ENCODE measurements around the gene SLC1A2. TPM values are rescaled to one million over a fixed set of nuclear protein-coding genes. Genes with fewer than 3 reads are reported as not detected.

Gene SLC1A2
- total RNA-seq, 4 donors from 2014 or later = 0.05 to 1.2 (median 0.54) TPM

DNA sequence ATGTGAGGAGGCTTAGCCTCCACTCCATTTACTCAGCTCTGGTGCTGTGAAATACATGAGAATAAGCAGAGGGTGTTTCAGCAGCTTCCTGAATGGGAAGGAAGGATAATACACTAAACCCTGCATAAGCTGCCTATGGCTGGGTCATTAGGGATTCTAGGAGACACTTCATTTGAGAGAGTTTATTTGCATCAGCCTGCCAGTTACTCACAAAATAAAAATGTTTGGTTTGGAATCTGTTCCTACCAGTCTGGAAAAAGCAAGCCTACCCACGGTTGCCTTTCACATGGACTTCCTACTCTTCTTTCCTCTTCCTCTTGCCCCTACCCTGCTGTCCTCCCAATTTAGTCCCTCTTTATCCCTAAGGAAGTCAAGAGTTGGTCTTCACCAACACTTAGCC lies 20.5 kb downstream of the SLC1A2 start:
- no peaks in the 10 kb centered on the region for H3K36me3 ChIP-seq
- DNase-seq = no peak
- H3K4me1 ChIP-seq = peaks cover 0 to 3% of the 10 kb centered on the region in 2 donors
- no peaks in the 10 kb centered on the region for H3K27me3 ChIP-seq
- intact Hi-C loops (cut with DNase I) = loop anchor here (10.0 kb wide), 2 partner anchors 474 to 814 kb away; no protein-coding TSS in a partner anchor
- no peaks in the 10 kb centered on the region for H3K9me3 ChIP-seq
- 66 to 73% methylated on average over 1 of the region's 1 CpG for WGBS, 2 donors
- TF ChIP-seq, protein P1, sequence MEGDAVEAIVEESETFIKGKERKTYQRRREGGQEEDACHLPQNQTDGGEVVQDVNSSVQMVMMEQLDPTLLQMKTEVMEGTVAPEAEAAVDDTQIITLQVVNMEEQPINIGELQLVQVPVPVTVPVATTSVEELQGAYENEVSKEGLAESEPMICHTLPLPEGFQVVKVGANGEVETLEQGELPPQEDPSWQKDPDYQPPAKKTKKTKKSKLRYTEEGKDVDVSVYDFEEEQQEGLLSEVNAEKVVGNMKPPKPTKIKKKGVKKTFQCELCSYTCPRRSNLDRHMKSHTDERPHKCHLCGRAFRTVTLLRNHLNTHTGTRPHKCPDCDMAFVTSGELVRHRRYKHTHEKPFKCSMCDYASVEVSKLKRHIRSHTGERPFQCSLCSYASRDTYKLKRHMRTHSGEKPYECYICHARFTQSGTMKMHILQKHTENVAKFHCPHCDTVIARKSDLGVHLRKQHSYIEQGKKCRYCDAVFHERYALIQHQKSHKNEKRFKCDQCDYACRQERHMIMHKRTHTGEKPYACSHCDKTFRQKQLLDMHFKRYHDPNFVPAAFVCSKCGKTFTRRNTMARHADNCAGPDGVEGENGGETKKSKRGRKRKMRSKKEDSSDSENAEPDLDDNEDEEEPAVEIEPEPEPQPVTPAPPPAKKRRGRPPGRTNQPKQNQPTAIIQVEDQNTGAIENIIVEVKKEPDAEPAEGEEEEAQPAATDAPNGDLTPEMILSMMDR (IDR thresholded peaks at IDR 0.05) = no peak
- TF ChIP-seq POLR2A (IDR thresholded peaks at IDR 0.05) = no peak
- H3K4me3 ChIP-seq (replicated peaks in 1 of 3) = no peak overlapping the region
- no peak overlapping the region for H3K27ac ChIP-seq

DNA sequence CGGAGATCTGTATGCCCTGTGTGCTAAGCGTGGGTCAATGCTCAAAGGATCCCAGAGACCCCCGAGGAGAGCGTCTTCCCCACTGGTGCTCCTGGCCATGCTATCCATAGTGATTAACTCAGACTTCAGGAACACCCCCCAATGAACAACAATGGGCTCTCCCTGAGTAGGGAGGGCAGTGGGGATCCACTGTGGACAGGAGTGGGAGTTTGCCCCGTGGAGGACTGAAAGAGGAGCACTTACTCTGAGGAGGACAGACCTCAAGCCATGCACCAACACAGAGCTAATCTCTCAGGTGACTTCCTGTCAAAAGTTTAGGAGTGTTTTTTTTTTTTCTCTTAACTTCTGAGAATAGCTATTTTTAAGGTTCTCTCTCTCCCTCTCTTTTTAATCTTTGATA lies 24.4 kb downstream of the SLC1A2 start:
- DNase-seq = no peak
- Histone ChIP-seq H3K27me3 (no peaks in the 10 kb centered on the region), H3K9me3 (no peaks in the 10 kb centered on the region), H3K36me3 (no peaks in the 10 kb centered on the region), H3K4me3 (replicated peaks in 1 of 3) (no peak overlapping the region), H3K4me1 (peaks cover 17 to 19% of the 10 kb centered on the region in 2 donors), H3K27ac (no peak overlapping the region)
- intact Hi-C loops (cut with DNase I) = loop anchor here (10.0 kb wide), 2 partner anchors 470 to 810 kb away; no protein-coding TSS in a partner anchor
- WGBS, 2 donors = 90 to 91% methylated on average over 5 of the region's 5 CpGs
- TF ChIP-seq POLR2A (IDR thresholded peaks at IDR 0.05) = no peak
- TF ChIP-seq, protein P1 (IDR thresholded peaks at IDR 0.05) = no peak

- Histone ChIP-seq H3K27ac (no peak overlapping the region), H3K4me3 (replicated peaks in 1 of 3) (no peak overlapping the region), H3K4me1 (peaks cover 25 to 28% of the 10 kb centered on the region in 2 donors), H3K9me3 (no peaks in the 10 kb centered on the region), H3K36me3 (no peaks in the 10 kb centered on the region), H3K27me3 (no peaks in the 10 kb centered on the region)
- DNase-seq = no peak
- TF ChIP-seq, protein P1 (IDR thresholded peaks at IDR 0.05) = no peak
- no peak for TF ChIP-seq POLR2A (IDR thresholded peaks at IDR 0.05)
- WGBS, 2 donors = 59 to 71% methylated on average over 3 to 4 of the region's 4 CpGs
- intact Hi-C loops (cut with DNase I) = loop anchor here (10.0 kb wide), 2 partner anchors 468 to 808 kb away; no protein-coding TSS in a partner anchor
Observed at GRCh38 chr11:35393098-35393497, 26.3 kb downstream of the SLC1A2 start.

GRCh38 chr11:35391922-35392688 lies 27.3 kb downstream of the SLC1A2 start:
- peaks cover 25 to 28% of the 10 kb centered on the region in 2 donors for H3K4me1 ChIP-seq
- no peaks in the 10 kb centered on the region for H3K9me3 ChIP-seq
- peak overlapping the region in 1 of 3 donors; percentile 0 for H3K4me3 ChIP-seq (replicated peaks in 1 of 3)
- TF ChIP-seq, protein P1 (IDR thresholded peaks at IDR 0.05) = peak; percentile 54 to 96 (median 84)
- no peak for TF ChIP-seq POLR2A (IDR thresholded peaks at IDR 0.05)
- H3K27ac ChIP-seq = peak overlapping the region in 2 of 3 donors; percentile 55 to 87
- DNase-seq = peak; percentile 76 to 84
- no peaks in the 10 kb centered on the region for H3K27me3 ChIP-seq
- WGBS, 2 donors = 20 to 21% methylated on average over 13 of the region's 13 CpGs
- no peaks in the 10 kb centered on the region for H3K36me3 ChIP-seq
- intact Hi-C loops (cut with DNase I) = loop anchor here (10.0 kb wide), 2 partner anchors 467 to 807 kb away; no protein-coding TSS in a partner anchor

Data from thyroid gland (tissue), 4 donors.